ENCODE data around the gene BTBD2. TPM values are rescaled to one million over a fixed set of nuclear protein-coding genes. Genes with fewer than 3 reads are reported as not detected.

BTBD2 gene
- total and polyA plus RNA-seq, 2 experiments from 2014 or later = 56.4 to 76.0 TPM

DNA sequence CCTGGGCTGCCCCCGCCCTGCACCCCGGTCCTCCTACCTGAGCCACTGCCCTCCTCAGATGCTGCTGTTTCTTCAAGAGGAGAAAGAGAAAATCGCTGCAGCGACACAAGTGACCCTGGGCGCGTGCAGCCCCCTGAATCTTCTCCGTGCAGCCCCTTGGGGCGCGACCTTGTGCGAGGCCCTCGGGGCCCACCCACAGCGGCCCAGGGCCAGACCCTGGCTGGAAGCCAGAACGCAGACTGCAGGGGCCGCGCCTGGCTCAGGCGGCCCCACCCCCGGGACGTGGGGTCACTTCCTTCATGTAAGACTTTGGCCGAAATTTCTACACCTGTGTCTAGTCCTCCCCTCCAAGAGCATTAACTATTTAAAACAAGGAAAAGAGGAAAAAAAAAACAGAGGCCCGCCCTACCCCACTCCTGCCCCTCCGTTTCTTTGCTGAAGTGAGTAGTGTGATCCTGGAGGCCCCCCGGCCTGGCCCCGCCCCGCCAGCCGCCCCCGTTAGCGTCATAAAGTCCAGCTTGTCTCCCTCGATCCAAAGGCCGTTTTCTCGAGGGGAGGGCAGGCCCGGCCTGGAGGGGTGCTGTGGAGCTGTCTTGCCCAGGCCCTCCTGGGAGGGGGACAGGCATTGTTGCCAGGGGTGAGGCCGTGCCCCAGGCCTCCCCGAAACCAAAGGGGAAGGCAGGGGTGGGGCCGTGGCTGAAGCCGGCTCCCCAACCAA is 35.3 kb downstream of the BTBD2 start:
- Histone ChIP-seq H3K9me3 (ENCODE audit: low read depth) (no peaks in the 10 kb centered on the region), H2AFZ (no peak overlapping the region), H3K4me3 (no peak overlapping the region), H4K20me1 (ENCODE audit: insufficient read depth, poor library complexity, severe bottlenecking) (peaks cover 7% of the 10 kb centered on the region), H3K27me3 (no peaks in the 10 kb centered on the region), H3K4me1 (ENCODE audit: insufficient read depth) (no peaks in the 10 kb centered on the region), H3K36me3 (replicated peaks; ENCODE audit: insufficient read depth, low read depth) (no peaks in the 10 kb centered on the region), H3K9me2 (replicated peaks; ENCODE audit: insufficient read depth) (no peaks in the 10 kb centered on the region), H3K79me2 (peaks cover 7% of the 10 kb centered on the region), H3K4me2 (no peak overlapping the region), H3K27ac (no peak overlapping the region)
- peak; percentile 3 for DNase-seq (ENCODE audit: low spot score)
- TF ChIP-seq EZH2 (IDR thresholded peaks at IDR 0.05; ENCODE audit: borderline replicate concordance) (no peak), CTCF (IDR thresholded peaks at IDR 0.05; ENCODE audit: poor library complexity) (no peak), EZH2phosphoT487 (IDR thresholded peaks at IDR 0.05; ENCODE audit: low read depth, severe bottlenecking, unreplicated experiment) (no peak)
- WGBS (ENCODE audit: low lambda C conversion rate, missing lambda C conversion rate) = 92% methylated on average over 26 of the region's 35 CpGs

DNA sequence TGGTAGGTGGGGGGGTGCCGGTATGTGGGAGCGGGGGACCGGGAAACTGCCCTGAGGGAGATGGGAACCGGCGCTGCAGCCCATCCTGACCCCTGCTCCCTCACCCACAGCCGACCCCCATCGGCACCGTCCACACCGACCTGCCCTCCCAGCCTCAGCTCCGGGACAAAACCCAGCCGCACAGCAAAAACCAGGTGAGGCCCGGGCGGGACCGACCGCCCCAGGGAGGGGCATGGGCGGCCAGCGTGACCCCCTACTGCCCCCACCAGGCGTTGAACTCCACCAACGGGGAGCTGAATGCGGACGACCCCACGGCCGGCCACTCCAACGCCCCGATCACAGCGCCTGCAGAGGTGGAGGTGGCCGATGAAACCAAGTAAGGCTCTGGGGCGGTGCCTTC is 35.9 kb downstream of the BTBD2 start:
- TF ChIP-seq CTCF (IDR thresholded peaks at IDR 0.05; ENCODE audit: poor library complexity) = no peak
- Histone ChIP-seq H3K36me3 (replicated peaks; ENCODE audit: insufficient read depth, low read depth) (no peaks in the 10 kb centered on the region), H3K9me3 (ENCODE audit: low read depth) (no peaks in the 10 kb centered on the region), H3K79me2 (peaks cover 7% of the 10 kb centered on the region), H3K9me2 (replicated peaks; ENCODE audit: insufficient read depth) (no peaks in the 10 kb centered on the region), H3K27me3 (no peaks in the 10 kb centered on the region), H3K4me3 (no peak overlapping the region), H3K4me2 (no peak overlapping the region), H3K4me1 (ENCODE audit: insufficient read depth) (no peaks in the 10 kb centered on the region), H2AFZ (no peak overlapping the region), H3K27ac (no peak overlapping the region), H4K20me1 (ENCODE audit: insufficient read depth, poor library complexity, severe bottlenecking) (peaks cover 7% of the 10 kb centered on the region)
- WGBS (ENCODE audit: low lambda C conversion rate, missing lambda C conversion rate) = 93% methylated on average over 19 of the region's 28 CpGs
- no peak for DNase-seq (ENCODE audit: low spot score)

DNA sequence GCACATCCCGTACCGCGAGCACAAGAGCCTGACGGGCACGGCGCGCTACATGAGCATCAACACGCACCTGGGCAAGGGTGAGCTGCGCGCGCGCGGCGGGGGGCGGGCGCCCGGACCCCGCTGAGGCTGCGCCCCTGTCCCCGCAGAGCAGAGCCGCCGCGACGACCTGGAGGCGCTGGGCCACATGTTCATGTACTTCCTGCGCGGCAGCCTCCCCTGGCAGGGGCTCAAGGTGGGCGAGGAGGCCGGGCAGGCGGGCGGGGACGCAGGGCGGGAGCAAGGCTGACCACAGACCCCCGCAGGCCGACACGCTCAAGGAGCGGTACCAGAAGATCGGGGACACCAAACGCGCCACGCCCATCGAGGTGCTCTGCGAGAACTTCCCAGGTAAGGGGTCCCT is 36.5 kb downstream of the BTBD2 start:
- Histone ChIP-seq H3K36me3 (replicated peaks; ENCODE audit: insufficient read depth, low read depth) (no peaks in the 10 kb centered on the region), H3K9me2 (replicated peaks; ENCODE audit: insufficient read depth) (no peaks in the 10 kb centered on the region), H3K4me1 (ENCODE audit: insufficient read depth) (no peaks in the 10 kb centered on the region), H3K27ac (no peak overlapping the region), H3K9me3 (ENCODE audit: low read depth) (no peaks in the 10 kb centered on the region), H4K20me1 (ENCODE audit: insufficient read depth, poor library complexity, severe bottlenecking) (peaks cover 11% of the 10 kb centered on the region), H3K4me2 (no peak overlapping the region), H2AFZ (no peak overlapping the region), H3K4me3 (no peak overlapping the region), H3K27me3 (no peaks in the 10 kb centered on the region), H3K79me2 (peaks cover 10% of the 10 kb centered on the region)
- TF ChIP-seq EZH2 (IDR thresholded peaks at IDR 0.05; ENCODE audit: borderline replicate concordance) = no peak
- no peak for TF ChIP-seq EZH2phosphoT487 (IDR thresholded peaks at IDR 0.05; ENCODE audit: low read depth, severe bottlenecking, unreplicated experiment)
- TF ChIP-seq CTCF (IDR thresholded peaks at IDR 0.05; ENCODE audit: poor library complexity) = no peak
- DNase-seq (ENCODE audit: low spot score) = no peak
- WGBS (ENCODE audit: low lambda C conversion rate, missing lambda C conversion rate) = over 99% methylated on average over 28 of the region's 43 CpGs

Data from hepatocyte (in vitro differentiated cells).